NCI-H1105 treated with DMSO at 0.1 percent for 48 hours (cell line): Measurements from ENCODE around the gene KCNJ6.
"Not testable (repeated sequence)": the region's sequence is repeated elsewhere in the genome, so short reads cannot be mapped to it uniquely, and the experiment has no call there.

Experiments
- DNase-seq: peaks from one replicate; lab custom pipeline; 2025; lab: John Stamatoyannopoulos, UW

Gene KCNJ6

DNA sequence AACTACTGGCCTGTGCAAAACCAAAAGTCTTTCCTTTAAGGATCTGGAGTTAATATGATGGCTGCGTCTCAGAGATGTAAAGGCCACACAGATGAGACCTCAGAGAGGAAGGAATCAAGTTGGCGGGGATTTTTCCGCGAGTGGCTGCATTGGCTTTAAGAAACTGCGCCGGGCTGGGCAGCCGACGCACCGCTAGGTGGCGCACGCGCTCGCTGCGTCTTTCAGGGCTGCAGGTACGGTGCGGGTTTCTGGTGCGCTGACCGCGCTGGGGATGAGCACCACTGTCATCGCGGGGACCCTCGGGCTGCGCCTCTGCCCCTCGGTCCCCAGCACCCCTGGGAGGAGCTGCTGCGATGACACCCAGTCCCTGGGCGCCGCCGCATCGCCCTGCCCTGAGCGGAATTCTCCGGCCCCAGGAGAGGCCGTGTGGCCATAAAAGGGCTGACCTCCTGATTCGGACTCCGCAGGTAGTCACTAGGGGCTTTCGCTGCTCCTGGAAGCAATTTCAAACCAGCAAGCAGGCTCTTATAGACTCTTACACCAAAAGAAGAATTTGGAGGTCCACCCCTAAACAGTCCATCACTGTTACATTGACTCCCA, 241.0 kb downstream of the KCNJ6 start:
- DNase-seq, result peak; percentile 16

DNA sequence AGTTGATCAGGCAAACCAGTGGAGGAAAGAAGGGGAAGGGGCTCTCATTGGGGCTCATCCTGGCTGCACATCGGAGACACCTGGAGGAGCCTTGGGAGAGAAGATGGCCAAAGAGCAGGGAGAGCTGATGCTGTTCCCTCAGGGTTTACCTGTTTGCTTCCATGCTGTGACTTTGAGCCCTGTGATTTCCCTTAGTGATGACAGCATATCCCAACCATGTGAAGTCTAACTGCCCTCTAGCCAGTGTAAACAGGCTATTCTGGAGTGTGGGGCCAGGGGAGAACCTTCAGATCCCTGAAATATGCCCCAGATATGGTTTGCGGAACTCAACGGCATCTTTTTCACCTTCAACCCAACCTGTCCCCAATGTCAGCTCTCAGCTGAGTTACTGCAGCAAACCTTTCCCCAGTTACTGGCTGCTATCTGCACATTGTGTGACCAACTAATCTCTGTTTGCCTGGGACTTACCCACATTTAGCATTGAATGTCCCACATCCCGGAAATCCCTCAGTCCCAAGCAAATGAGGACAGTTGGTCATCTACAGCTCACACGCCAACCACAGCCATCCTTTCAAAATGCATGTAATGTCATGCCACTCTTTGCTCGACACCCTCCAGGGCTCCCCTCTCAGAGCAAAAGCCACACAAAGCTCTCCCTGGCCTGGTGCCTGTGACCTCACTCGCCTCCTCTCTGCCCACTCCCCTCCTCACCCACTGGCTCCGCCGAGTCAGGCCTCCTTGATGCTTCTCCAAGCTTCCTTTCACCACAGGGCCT, 242.3 kb downstream of the KCNJ6 start:
- DNase-seq, result no peak

DNA sequence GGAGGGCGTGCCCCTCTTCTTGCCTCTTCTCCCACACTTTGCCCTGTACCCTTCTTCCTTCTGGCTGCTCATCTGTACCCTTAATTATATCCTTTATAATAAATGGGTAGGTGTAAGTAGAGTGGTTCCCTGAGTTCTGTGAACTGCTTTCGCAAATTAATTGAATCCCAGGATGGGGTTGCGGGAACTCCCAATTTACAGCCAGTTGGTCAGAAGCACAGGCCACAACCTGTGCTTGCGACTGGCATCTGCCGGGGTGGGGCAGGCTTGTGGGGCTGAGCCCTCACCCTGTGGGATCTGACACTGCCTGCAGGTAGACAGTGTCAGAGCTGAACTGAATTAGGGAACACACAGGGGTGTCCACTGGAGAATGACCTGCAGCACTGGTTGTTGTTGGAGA, 244.9 kb downstream of the KCNJ6 start:
- DNase-seq, result no peak

DNA sequence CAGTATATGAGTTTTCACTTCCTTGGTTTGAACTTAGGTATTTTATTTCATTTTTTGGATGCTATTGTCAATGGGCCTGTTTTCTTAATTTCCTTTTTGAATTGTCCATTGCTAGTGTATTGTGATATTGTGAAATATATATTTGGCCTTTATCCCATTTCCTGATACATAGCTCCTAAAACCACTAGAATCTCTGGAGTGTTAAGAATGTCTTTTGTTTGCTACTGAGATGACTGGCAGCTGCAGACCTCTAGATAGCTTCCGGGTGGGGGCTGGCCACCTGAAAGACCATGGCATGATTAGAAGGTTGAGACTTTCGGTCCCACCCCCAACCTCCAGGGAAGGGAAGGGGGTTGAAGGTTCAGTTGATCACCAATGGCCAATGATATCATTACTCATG, 245.4 kb downstream of the KCNJ6 start:
- no peak for DNase-seq

DNA sequence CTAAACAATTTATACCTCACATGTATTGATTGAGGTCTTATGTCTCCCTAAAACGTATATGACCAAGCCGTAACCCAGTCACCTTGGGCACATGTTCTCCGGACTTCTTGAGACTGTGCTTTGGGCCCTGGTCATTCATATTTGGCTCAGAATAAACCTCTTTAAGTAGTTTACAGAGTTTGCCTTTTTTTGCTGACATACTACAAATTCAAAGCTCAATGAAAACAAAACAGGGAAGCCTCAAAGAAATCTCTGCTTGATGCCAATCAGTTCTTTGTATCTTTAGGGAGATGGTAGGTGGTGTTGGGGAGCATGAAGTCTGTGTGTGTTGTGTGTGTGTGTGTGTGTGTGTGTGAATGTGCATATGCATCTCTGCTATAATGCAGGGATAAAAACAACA, 247.0 kb downstream of the KCNJ6 start:
- no peak for DNase-seq

DNA sequence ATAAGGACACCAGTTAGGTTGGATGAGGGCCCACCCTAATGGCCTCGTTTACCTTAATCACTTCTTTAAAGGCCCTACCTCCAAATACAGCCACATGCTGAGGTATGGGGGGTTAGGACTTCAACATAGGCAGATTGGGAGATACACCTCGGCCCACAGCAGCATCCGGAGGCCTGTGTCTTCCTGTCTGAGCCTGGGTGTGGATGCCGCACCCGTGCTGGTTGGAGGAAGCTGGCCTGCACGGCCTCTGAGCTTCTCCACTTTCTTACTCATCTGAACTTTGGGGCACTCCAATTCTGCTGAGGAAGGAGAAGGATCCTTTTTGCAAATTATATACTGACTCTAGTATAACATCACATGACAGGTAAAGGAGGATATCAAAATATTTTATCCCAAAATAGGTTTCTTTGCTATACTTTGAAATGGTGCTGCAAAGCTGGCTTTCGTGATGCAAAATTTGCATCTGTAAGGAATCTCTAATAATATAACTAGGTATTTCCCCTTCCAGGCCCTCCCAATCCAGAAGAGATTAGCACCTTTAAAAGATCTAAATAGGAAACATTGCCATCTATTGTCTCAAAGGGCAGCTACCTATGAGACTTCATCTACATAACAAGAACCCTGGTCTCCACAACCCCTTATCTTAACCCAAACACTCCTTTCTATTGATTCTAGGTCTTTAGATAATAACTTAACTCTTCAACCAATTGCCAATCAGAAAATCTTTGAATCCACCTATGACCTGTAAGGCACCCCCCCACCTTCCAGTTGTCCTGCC, 247.6 kb downstream of the KCNJ6 start:
- no peak for DNase-seq

DNA sequence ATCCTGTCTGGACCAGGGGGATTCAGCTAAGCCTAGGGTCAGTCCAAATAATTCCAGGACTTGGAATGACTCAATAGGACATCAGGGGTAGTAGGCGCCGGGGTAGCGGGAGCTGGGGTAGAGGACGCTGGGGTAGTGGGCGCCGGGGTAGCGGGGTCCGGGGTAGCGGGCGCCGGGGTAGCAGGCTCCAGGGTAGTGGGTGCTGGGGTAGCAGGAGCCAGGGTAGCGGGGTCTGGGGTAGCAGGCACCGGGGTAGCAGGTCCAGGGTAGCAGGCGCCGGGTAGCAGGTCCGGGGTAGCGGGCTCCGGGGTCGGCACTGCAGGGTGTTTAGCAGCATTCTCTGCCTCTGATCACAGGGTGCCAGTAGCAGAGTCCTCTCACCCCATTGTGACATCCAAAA, 248.9 kb downstream of the KCNJ6 start:
- no peak for DNase-seq

DNA sequence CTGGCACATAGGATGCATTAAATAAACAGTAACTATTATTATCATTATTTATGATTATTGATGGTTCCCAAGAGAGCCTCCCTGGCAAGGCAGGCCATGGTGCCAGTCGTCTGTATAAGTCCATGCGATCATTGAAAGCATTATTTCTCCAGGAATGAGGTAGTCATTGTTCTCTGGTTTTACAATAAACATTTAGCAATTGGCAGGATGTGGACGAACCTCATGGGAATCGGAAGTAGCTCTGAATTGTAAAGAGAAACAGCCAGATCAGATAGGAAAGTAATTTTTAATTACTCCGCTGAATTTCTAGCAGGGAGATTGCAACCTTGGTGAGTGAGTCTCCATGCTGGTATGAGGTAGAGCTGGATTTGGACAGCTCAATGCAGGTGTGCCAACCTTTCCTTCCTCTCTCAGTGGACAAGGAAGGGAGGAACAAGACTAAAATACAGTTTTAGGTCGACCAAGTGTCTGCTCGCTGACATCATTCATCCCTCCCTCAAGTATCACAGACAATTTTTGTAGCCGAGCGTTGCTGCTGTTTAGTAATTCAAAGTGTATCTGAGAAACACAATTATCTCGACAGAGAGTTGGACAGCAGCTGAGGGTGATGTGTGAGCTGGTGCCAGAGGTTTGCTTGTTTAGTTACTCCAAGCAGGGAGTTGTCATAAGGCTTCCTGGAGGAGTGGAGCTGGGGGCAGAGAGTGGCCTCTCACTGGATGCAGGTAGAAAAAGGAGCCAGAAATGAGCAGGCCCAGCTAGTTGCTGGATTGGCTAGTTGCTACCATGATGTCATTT, 250.8 kb downstream of the KCNJ6 start:
- no peak for DNase-seq

DNA sequence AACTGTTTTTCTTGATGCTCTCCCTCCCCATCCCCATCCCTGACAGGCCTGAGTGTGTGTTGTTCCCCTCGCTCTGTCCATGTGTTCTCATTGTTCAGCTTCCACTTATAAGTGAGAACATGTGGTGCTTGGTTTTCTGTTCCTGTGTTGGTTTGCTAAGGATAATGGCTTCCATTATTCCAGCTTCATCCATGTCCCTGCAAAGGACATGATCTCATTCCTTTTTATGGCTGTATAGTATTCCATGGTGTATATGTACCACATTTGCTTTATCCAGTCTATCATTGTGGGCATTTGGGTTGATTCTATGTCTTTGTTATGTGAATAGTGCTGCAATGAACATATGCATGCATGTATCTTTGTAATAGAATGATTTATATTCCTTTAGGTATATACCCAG, 254.0 kb downstream of the KCNJ6 start:
- DNase-seq, result not testable (repeated sequence)

DNA sequence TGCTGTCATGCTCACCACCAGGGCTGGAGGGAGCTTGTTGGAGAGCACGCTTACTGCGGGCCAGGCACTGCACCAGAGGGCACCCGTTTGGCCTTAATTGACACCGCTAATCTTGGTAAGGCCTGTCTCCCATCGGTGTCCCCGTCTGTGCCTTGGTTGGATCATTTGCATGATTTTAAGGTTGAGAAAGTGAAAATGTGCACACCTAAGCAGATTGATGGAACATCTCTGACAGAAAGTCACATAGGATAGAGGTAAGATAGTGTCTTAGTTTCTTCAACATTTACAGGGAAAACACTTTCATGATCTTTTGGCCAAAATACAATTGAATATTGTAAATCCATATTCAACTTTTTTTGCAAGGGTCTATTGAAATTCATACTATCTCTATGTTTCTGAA, 255.5 kb downstream of the KCNJ6 start:
- no peak for DNase-seq

DNA sequence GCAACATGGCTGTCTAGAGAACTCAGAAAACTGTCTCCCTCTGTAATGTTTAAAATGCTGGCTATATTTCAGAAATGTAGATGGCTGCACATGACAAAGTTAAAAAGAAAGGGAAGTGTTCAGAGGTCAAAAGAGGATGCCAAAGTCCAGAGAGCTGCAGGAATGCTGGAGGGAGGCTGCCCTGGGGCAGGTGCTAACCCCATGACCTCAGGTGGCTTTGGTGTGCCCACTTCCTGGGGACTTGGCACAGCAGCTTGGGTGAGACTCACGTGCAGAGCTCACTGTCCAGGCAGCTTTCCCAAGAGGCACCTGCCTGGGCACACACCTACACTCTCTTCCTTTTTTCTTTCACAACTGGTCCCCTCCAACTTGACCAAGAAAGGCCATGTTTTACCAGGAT, 256.4 kb downstream of the KCNJ6 start:
- no peak for DNase-seq

DNA sequence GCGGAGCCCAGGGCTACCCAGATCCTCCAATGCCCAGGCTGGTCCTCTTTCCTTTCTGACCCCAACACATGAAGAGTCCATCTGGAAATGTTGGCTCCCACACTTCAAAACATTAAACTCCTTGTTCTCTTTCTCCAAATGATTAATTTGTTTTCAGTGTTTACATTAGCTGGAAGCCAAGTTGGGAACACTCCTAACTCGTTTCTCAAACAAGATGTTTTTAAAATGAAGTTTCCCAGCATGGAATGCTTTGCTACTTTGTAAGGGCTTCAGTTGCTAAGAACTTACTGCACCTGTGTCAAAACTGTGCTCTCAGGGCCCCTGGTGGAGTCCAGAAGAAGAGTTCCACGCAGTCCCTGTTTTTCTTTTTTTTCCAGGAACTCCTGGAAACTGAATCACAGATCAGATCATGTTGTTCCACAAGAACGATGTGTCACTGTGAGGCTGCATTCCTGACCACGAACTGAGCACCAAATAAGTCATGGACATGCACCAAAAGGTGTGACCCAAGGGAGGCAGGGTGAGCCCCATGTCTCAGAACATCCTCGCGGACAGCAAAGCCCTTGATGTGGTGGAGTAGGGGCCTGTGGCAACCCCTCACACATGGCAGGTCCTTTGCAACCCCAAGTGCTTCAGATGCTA, 257.3 kb downstream of the KCNJ6 start:
- DNase-seq, result no peak

DNA sequence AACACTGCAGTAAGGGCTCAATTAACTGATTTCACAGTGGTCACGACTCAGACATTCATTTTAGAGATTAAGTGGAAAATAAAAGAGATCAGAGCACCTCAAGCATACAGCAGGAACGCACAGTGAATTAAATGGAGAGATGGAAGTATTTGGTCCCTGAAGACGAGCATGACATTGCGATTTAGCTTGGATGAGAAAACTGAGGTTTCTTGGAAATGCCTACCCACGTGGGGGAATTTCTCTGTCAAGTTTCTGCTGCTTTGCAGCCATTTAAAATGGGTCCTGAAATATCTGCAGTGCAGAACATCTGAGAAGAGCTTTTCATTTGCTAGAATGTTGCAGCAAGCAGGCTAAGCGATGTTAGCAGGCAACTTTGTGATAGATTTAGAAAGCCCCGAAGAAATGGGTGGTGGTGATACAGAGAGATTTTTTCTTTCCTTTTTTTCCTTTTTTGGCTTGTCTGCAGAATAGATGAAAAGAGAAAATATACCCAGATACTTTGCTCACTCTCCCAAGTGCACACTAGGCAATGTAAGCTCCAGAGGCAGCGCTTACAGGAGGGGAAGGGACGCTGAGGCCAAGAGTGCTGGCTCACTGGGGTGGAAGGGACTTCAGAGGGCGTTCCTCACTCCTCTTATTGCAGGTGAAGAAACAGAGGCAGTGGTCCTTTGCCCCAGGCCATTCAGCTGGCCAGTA, 258.0 kb downstream of the KCNJ6 start:
- DNase-seq, result no peak

DNA sequence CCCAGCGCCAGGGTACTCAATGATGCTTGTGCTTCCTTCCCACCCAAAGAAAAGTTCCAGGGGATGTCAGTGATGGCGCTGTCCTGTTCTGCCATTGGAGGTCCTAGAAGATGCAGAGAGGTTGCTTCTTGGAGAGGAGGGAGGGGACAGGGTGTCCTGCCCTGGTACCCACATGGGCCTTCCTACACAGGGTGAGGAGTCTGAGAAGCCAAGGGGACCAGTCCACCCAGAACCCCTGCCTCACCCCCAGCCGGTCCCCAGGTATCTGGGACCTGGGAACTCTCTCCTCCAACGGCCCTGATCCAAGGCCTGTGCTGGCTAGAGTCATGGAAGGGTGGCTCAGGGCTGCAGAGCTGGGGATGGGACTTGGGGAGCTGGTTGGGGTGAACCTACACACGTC, 259.4 kb downstream of the KCNJ6 start:
- DNase-seq, result no peak

DNA sequence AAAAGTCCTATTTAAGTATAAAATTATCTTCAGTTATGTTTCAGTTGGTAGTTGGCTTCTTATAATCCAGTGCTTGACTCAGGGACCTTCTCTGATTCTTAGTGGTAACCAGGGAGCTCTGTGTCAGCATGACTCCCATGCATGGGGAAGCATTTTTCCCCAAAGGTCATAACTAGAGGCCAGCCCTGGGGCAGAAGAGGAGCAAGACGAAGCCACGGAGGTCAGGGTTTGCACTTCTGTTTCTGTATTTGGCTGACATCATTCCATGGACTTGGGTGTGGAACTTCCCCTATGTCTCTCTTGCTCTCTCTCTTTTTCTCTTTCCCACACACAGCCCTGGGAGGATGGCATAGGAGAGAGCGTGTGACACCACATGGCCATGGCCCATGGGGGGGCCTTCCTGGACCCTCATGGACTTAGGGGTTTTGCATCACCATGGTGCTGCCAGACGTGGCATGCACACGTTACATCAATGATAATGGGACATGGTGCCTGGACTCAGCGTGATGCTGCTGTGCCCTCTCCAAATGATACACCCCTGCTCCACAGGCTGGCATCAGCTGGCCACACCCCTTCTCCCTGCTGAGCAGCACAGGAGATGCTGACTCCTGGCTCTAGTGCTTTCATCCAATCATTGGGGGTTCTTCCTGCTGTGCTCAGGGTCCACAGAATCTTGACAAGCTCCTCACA, 260.5 kb downstream of the KCNJ6 start:
- no peak for DNase-seq

DNA sequence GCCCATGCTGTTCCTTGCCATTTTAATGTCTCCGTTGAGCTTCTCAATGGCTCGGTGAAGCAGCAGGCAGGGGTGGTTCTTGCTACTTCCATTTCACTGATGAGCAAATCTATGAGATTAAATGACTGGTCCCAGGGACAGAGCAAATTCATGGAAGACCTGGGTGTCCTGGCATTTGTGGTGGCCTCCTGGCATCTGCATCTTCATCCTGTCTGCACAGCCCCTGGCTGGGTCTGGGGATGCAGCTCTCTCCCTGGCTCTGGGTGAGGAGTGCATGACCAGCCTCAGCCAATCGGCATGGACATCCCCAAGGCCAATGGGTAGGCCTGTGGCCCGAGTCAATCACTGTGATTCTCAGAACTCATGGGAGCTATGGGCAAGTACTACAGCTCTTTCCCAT, 261.7 kb downstream of the KCNJ6 start:
- no peak for DNase-seq

DNA sequence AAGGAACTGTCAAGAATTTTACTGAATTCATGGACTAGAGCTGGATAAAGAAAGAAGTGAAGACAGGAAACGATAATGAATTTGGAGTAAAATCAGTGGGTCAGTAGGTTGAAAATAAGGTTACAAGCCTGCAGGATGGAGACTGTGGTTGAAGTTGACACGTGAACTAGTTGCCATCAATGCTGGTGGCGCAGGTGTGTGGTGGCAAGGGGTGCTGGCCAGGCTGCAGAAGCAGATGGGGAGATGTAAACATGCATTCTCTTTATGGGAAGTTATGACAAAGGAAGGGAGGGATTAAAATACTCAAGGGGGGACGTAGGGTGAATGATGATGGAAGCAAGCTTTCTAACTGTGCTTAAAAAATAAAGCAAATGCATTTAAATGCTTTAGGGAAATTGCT, 263.1 kb downstream of the KCNJ6 start:
- no peak for DNase-seq

DNA sequence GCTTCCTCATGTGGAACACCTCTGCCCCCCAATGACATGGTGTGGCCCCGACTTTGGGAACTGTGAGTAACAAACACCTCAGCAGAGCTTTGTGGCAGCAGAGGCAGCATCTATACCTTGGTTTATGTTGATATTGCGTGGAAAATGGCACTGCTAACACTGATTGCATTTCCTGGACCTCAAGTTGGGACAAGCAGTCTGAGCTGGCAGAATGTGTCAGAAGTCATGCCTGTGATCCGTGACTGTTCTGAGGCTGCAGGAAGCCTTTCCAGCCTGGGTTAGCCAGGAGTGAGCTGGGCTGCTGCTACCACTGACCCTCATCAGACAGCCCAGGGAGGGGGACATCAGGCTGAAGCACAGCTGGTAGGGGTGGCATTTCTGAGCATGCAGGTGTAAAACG, 268.5 kb downstream of the KCNJ6 start:
- DNase-seq, result no peak

DNA sequence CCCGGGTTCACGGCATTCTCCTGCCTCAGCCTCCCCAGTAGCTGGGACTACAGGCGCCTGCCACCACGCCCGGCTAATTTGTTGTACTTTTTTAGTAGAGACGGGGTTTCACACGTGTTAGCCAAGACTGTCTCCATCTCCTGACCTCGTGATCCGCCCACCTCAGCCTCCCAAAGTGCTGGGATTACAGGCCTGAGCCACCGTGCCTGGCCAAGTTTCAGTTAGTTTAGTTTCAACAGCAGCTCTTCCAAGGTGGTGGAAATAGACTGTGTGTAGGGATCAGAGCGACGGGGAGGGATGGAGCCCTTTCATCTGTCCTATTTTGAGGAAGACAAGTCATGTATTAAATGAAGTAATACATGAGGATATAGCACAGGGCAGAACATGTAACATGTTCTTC, 269.5 kb downstream of the KCNJ6 start:
- not testable (repeated sequence) for DNase-seq

DNA sequence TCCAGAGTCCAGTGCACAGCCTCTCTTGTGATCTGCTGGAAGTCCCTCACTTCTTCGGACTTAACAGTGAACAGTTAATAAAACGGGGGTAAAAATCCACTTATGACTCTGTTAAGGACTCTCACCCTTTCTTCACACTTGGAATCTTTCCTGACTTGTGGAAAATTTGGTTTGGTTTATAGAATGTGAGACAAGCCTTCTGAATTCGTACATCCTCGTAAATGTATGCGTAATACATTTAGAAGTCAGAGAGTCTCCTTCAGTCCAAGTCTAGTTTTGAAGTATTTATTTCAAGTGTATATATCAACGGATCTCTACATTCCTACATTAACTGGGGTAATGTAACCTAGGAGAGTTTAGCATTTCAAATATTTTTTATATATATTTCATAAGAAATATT, 270.4 kb downstream of the KCNJ6 start:
- DNase-seq, result no peak

DNA sequence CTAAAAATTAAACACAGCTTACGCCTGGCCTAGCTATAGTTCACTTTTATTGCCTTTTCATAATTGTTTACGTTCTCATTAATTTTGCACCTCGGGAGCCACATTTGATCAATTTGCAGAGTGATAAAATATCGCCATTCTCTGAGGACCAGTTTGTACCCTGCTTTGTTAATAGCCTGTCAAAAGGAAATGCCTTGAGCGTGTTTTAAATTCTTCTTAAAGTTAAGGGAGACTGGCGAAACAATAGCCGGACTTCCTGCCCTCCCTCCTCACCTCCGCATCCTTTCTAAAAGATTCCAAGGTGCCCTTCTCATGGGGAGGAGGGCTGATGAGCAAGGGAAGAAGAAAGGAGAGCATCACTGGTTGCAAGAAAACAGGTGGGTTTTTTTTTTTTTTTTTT, 271.6 kb downstream of the KCNJ6 start:
- DNase-seq, result no peak
